ENCODE measurements around the gene TTC13. TPM values are rescaled to one million over a fixed set of nuclear protein-coding genes. Genes with fewer than 3 reads are reported as not detected.

TTC13 gene
- total RNA-seq, 4 donors from 2014 or later, result 44.8 to 178 (median 117) TPM

DNA sequence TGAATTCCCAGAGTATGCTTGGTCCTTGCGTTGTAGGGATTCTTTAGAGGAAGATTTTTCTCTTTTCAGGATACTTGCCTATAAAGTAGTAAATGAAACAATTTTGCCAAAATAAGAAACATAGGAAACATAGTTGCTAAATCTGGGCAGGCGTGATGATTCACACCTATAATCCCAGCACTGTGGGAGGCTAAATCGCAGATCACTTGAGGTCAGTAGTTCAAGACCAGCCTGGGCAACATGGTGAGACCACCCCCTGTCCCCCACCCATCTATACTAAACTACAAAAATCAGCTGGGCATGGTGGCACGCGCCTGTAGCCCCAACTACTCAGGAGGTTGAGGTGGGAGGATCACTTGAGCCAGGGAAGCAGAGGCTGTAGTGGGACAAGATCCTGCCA is 5.2 kb upstream of the TTC13 start:
- no peaks in the 10 kb centered on the region for H3K9me3 ChIP-seq
- no peak overlapping the region for H3K4me3 ChIP-seq
- 83 to 94% methylated on average over 3 to 5 of the region's 5 CpGs for WGBS, 2 donors (ENCODE audit: low coverage in 1 of 2)
- intact Hi-C loops (cut with DNase I; ENCODE audit: low total_unique reads), result no loop called here
- no peaks in the 10 kb centered on the region for H3K27me3 ChIP-seq
- in situ Hi-C loops (cut with MboI; ENCODE audit: low pct_ligation_motif_present in 1 of 4, low pct_unique_long_range_greater_than_20kb in 1 of 4, low sequenced_read_pairs in 3 of 4), result no loop called here
- peak overlapping the region in 3 of 4 donors; percentile 72 to 80 (median 77) for H3K27ac ChIP-seq
- H3K4me1 ChIP-seq, result peaks cover 10 to 65% (median 40%) of the 10 kb centered on the region in 4 donors
- peaks cover 0 to 4% (median 0%) of the 10 kb centered on the region in 4 donors for H3K36me3 ChIP-seq
- no peak for TF ChIP-seq POLR2A (IDR thresholded peaks at IDR 0.05)
- TF ChIP-seq, protein P1, sequence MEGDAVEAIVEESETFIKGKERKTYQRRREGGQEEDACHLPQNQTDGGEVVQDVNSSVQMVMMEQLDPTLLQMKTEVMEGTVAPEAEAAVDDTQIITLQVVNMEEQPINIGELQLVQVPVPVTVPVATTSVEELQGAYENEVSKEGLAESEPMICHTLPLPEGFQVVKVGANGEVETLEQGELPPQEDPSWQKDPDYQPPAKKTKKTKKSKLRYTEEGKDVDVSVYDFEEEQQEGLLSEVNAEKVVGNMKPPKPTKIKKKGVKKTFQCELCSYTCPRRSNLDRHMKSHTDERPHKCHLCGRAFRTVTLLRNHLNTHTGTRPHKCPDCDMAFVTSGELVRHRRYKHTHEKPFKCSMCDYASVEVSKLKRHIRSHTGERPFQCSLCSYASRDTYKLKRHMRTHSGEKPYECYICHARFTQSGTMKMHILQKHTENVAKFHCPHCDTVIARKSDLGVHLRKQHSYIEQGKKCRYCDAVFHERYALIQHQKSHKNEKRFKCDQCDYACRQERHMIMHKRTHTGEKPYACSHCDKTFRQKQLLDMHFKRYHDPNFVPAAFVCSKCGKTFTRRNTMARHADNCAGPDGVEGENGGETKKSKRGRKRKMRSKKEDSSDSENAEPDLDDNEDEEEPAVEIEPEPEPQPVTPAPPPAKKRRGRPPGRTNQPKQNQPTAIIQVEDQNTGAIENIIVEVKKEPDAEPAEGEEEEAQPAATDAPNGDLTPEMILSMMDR (IDR thresholded peaks at IDR 0.05), result no peak
- no peak for TF ChIP-seq POLR2AphosphoS5 (IDR thresholded peaks at IDR 0.05)
- TF ChIP-seq EP300 (IDR thresholded peaks at IDR 0.05; ENCODE audit: low read depth), result no peak
- DNase-seq, result no peak

DNA sequence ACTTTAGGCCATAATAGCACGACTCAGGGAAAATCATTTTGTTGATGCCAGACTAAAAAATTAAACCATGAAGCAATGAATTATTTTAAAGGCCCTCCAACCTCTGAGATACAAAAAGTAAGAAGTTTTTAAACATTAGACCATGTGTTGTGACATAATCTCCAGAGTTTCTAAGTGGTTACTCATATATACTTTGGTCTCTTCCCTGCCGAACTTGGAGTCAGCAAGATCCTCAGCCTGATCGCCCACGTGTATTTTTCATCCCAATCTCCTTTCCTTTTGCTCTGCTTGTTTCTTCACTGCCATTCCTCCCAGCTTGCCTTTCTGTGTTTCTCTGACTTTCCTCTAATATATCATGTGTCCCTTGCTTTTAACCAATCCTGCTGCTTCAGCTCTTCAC is 4.0 kb upstream of the TTC13 start:
- 53 to 66% methylated on average over 4 of the region's 4 CpGs for WGBS, 2 donors (ENCODE audit: low coverage in 1 of 2)
- in situ Hi-C loops (cut with MboI; ENCODE audit: low pct_ligation_motif_present in 1 of 4, low pct_unique_long_range_greater_than_20kb in 1 of 4, low sequenced_read_pairs in 3 of 4), result no loop called here
- H3K4me1 ChIP-seq, result peaks cover 10 to 64% (median 43%) of the 10 kb centered on the region in 4 donors
- DNase-seq, result no peak
- H3K36me3 ChIP-seq, result peaks cover 0 to 4% (median 0%) of the 10 kb centered on the region in 4 donors
- H3K9me3 ChIP-seq, result no peaks in the 10 kb centered on the region
- no peak overlapping the region for H3K4me3 ChIP-seq
- intact Hi-C loops (cut with DNase I; ENCODE audit: low total_unique reads), result no loop called here
- TF ChIP-seq, protein P1 (IDR thresholded peaks at IDR 0.05), result no peak
- TF ChIP-seq POLR2A (IDR thresholded peaks at IDR 0.05) (no peak), EP300 (IDR thresholded peaks at IDR 0.05; ENCODE audit: low read depth) (no peak), POLR2AphosphoS5 (IDR thresholded peaks at IDR 0.05) (no peak)
- H3K27ac ChIP-seq, result peak overlapping the region in 1 of 4 donors; percentile 80
- no peaks in the 10 kb centered on the region for H3K27me3 ChIP-seq

DNA sequence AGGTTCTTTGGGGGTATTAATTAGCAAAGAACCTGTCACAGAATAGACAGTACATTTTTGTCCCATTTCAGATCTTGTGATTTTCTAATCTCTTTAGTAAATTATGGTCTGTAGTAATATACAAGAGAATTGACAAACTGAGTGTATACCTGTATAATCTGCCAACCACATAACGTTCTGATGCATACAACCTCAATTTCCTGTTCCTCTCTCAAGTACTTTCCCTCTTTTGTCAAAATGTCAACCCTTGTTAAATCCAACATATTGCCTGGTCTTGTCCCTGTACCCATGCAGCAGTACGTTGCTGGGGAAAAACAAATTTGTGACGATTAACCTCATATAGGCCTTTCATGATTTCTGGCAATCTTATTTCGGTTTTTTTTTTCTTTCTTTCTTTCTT is 1.3 kb upstream of the TTC13 start:
- intact Hi-C loops (cut with DNase I; ENCODE audit: low total_unique reads) (no loop called here), in situ Hi-C loops (cut with MboI; ENCODE audit: low pct_ligation_motif_present in 1 of 4, low pct_unique_long_range_greater_than_20kb in 1 of 4, low sequenced_read_pairs in 3 of 4) (no loop called here)
- peak overlapping the region in 2 of 4 donors; percentile 83 to 93 for H3K27ac ChIP-seq
- H3K4me1 ChIP-seq, result peaks cover 10 to 54% (median 35%) of the 10 kb centered on the region in 4 donors
- 17 to 72% methylated on average over 1 to 4 of the region's 4 CpGs for WGBS, 2 donors (ENCODE audit: low coverage in 1 of 2)
- peaks cover 0 to 5% (median 2%) of the 10 kb centered on the region in 4 donors for H3K36me3 ChIP-seq
- no peaks in the 10 kb centered on the region for H3K9me3 ChIP-seq
- H3K27me3 ChIP-seq, result no peaks in the 10 kb centered on the region
- DNase-seq, result no peak
- TF ChIP-seq POLR2AphosphoS5 (IDR thresholded peaks at IDR 0.05) (no peak), EP300 (IDR thresholded peaks at IDR 0.05; ENCODE audit: low read depth) (no peak), POLR2A (IDR thresholded peaks at IDR 0.05) (no peak)
- TF ChIP-seq, protein P1 (IDR thresholded peaks at IDR 0.05), result no peak
- H3K4me3 ChIP-seq, result peak overlapping the region in 2 of 4 donors; percentile 91

DNA sequence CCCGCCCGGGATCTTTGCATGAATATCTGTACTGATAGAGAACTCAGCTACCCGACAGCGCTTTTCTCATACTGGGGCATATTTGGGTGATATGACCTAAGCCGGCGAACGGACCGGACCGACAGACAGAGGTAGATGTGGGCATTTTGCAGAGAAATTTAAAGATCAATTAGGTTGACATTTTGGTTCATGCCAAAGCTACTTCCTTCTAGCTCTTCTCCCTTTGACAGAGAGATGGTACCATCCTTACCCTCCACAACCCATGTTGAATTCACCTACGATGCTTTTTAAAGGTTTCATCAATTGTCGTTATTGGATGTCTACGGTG is 692 bp upstream of the TTC13 start:
- WGBS, 2 donors (ENCODE audit: low coverage in 1 of 2), result 6 to 20% methylated on average over 2 to 12 of the region's 12 CpGs

More for the DNA sequence above, 692 bp upstream of the TTC13 start:
- peak overlapping the region; percentile 83 to 93 (median 89) for H3K27ac ChIP-seq
- no peaks in the 10 kb centered on the region for H3K9me3 ChIP-seq
- peak overlapping the region; percentile 44 to 95 (median 91) for H3K4me3 ChIP-seq
- intact Hi-C loops (cut with DNase I; ENCODE audit: low total_unique reads), result no loop called here
- H3K4me1 ChIP-seq, result peaks cover 10 to 51% (median 33%) of the 10 kb centered on the region in 4 donors
- peaks cover 0 to 5% (median 2%) of the 10 kb centered on the region in 4 donors for H3K36me3 ChIP-seq
- H3K27me3 ChIP-seq, result no peaks in the 10 kb centered on the region
- TF ChIP-seq, protein P1 (IDR thresholded peaks at IDR 0.05), result no peak
- TF ChIP-seq EP300 (IDR thresholded peaks at IDR 0.05; ENCODE audit: low read depth), result no peak
- no peak for TF ChIP-seq POLR2AphosphoS5 (IDR thresholded peaks at IDR 0.05)
- TF ChIP-seq POLR2A (IDR thresholded peaks at IDR 0.05), result no peak
- in situ Hi-C loops (cut with MboI; ENCODE audit: low pct_ligation_motif_present in 1 of 4, low pct_unique_long_range_greater_than_20kb in 1 of 4, low sequenced_read_pairs in 3 of 4), result no loop called here
- no peak for DNase-seq
